ENCODE measurements around the gene SMAD6. TPM values are rescaled to one million over a fixed set of nuclear protein-coding genes. Genes with fewer than 3 reads are reported as not detected.

SMAD6 gene
- total and polyA plus RNA-seq, 12 donors, result 1.9 to 31.9 (median 7.4) TPM

GRCh38 chr15:66704019-66704802, 2.2 kb downstream of the SMAD6 start:
- DNase-seq, result no peak
- Histone ChIP-seq H3K27ac (peak overlapping the region in 1 of 5 donors; percentile 63), H3K4me3 (peak overlapping the region in 1 of 4 donors; percentile 67), H3K36me3 (replicated peaks in 1 of 2) (no peaks in the 10 kb centered on the region), H3K27me3 (no peaks in the 10 kb centered on the region), H3K4me1 (replicated peaks in 1 of 2) (peaks cover 4 to 25% of the 10 kb centered on the region in 2 donors), H3K9me3 (replicated peaks in 1 of 3) (no peaks in the 10 kb centered on the region)
- intact Hi-C loops (cut with DNase I), result loop anchor here (10.0 kb wide), 2 partner anchors 141 to 151 kb away; no protein-coding TSS in a partner anchor
- 12 to 39% (median 16%) methylated on average over 6 to 30 of the region's 30 CpGs for WGBS, 4 donors
- TF ChIP-seq POLR2A (IDR thresholded peaks at IDR 0.05) (no peak), CTCF (IDR thresholded peaks at IDR 0.05) (no peak)

GRCh38 chr15:66704803-66705153, 2.7 kb downstream of the SMAD6 start:
- 67 to 89% (median 78%) methylated on average over 1 of the region's 1 CpG for WGBS, 4 donors
- intact Hi-C loops (cut with DNase I), result loop anchor here (10.0 kb wide), 2 partner anchors 140 to 150 kb away; no protein-coding TSS in a partner anchor
- Histone ChIP-seq H3K27me3 (no peaks in the 10 kb centered on the region), H3K4me3 (peak overlapping the region in 1 of 4 donors; percentile 67), H3K9me3 (replicated peaks in 1 of 3) (no peaks in the 10 kb centered on the region), H3K36me3 (replicated peaks in 1 of 2) (no peaks in the 10 kb centered on the region), H3K4me1 (replicated peaks in 1 of 2) (peaks cover 4 to 25% of the 10 kb centered on the region in 2 donors), H3K27ac (peak overlapping the region in 1 of 5 donors; percentile 63)
- TF ChIP-seq POLR2A (IDR thresholded peaks at IDR 0.05) (no peak), CTCF (IDR thresholded peaks at IDR 0.05) (no peak)
- DNase-seq, result no peak

GRCh38 chr15:66705277-66706146, 3.5 kb downstream of the SMAD6 start:
- Histone ChIP-seq H3K27me3 (no peaks in the 10 kb centered on the region), H3K9me3 (replicated peaks in 1 of 3) (no peaks in the 10 kb centered on the region), H3K36me3 (replicated peaks in 1 of 2) (no peaks in the 10 kb centered on the region), H3K4me1 (replicated peaks in 1 of 2) (peaks cover 4 to 23% of the 10 kb centered on the region in 2 donors), H3K4me3 (peak overlapping the region in 1 of 4 donors; percentile 67), H3K27ac (peak overlapping the region in 1 of 5 donors; percentile 63)
- intact Hi-C loops (cut with DNase I), result loop anchor here (10.0 kb wide), 2 partner anchors 139 to 149 kb away; no protein-coding TSS in a partner anchor
- 68 to 92% (median 82%) methylated on average over 6 of the region's 6 CpGs for WGBS, 4 donors
- DNase-seq, result no peak
- no peak for TF ChIP-seq CTCF (IDR thresholded peaks at IDR 0.05)
- no peak for TF ChIP-seq POLR2A (IDR thresholded peaks at IDR 0.05)

- Histone ChIP-seq H3K27me3 (no peaks in the 10 kb centered on the region), H3K9me3 (replicated peaks in 1 of 3) (no peaks in the 10 kb centered on the region), H3K36me3 (replicated peaks in 1 of 2) (no peaks in the 10 kb centered on the region), H3K27ac (peak overlapping the region in 1 of 5 donors; percentile 62), H3K4me1 (replicated peaks in 1 of 2) (peaks cover 3 to 21% of the 10 kb centered on the region in 2 donors), H3K4me3 (no peak overlapping the region)
- no peak for DNase-seq
- whole genome bisulfite sequencing, 4 donors, result 66 to 89% (median 83%) methylated on average over 8 to 22 of the region's 22 CpGs
- TF ChIP-seq POLR2A (IDR thresholded peaks at IDR 0.05), result no peak
- TF ChIP-seq CTCF (IDR thresholded peaks at IDR 0.05), result peak in 3 of 6 experiments; percentile 7 to 21 (median 14)
- intact Hi-C loops (cut with DNase I), result loop anchor here (10.0 kb wide), 2 partner anchors 139 to 149 kb away; no protein-coding TSS in a partner anchor
Measured at GRCh38 chr15:66706225-66706732, 4.2 kb downstream of the SMAD6 start.
